ENCODE measurements around the gene GINS3. TPM values are rescaled to one million over a fixed set of nuclear protein-coding genes. Genes with fewer than 3 reads are reported as not detected.

Gene GINS3
- total RNA-seq, 2 donors from 2014 or later, result 2.6 to 3.6 TPM

DNA sequence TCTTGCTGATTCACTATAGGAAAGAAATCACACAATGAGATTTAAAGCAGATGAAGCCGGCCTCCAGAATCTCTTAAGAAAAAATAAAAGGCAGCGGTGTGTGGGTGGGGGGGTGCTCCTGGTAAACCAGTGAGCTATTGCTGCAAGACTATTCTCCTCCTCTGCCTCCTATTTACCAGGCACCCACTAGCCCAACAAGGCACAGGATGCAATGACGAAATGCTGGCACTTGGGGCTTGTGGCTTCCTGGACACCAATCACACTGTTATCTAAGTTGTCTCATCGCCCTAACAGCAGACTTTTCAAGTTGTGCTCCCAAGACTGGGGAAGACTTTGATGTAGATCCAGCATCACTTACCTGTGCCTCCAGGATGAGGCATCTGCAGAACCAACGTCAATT, 57.5 kb downstream of the GINS3 start:
- H3K27ac ChIP-seq, result no peak overlapping the region
- no peak for TF ChIP-seq POLR2A (IDR thresholded peaks at IDR 0.05)
- TF ChIP-seq, protein P1, sequence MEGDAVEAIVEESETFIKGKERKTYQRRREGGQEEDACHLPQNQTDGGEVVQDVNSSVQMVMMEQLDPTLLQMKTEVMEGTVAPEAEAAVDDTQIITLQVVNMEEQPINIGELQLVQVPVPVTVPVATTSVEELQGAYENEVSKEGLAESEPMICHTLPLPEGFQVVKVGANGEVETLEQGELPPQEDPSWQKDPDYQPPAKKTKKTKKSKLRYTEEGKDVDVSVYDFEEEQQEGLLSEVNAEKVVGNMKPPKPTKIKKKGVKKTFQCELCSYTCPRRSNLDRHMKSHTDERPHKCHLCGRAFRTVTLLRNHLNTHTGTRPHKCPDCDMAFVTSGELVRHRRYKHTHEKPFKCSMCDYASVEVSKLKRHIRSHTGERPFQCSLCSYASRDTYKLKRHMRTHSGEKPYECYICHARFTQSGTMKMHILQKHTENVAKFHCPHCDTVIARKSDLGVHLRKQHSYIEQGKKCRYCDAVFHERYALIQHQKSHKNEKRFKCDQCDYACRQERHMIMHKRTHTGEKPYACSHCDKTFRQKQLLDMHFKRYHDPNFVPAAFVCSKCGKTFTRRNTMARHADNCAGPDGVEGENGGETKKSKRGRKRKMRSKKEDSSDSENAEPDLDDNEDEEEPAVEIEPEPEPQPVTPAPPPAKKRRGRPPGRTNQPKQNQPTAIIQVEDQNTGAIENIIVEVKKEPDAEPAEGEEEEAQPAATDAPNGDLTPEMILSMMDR (IDR thresholded peaks at IDR 0.05), result no peak
- ATAC-seq (no peak), DNase-seq (no peak)
- intact Hi-C loops (cut with DNase I), result no loop called here
- H3K9me3 ChIP-seq, result no peaks in the 10 kb centered on the region
- H3K4me3 ChIP-seq, result no peak overlapping the region
- H3K4me1 ChIP-seq, result no peaks in the 10 kb centered on the region
- no peaks in the 10 kb centered on the region for H3K36me3 ChIP-seq (replicated peaks in 1 of 2; ENCODE audit: insufficient read depth in 1 of 2, low read depth in 2 of 2)
- WGBS, 2 donors, result 66 to 72% methylated on average over 5 of the region's 5 CpGs
- H3K27me3 ChIP-seq, result no peaks in the 10 kb centered on the region

DNA sequence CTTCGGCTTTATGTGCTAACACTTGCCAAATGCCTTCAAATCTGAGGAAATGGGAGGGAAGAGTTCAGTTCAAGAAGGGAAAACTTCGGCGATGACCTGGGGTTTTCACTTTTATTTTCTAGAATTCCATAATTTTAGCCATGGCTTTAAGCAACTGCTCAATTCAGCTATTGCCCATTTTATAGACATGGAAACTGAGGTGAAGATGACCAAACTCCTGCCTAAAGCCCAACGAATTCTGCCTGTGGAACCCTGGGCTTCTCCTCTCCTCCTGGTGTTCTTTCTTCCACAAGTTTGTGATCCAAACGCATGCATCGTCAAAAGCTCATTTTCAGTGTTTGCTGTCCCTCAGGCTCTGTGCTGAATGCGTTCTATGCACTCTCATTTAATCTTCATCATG, 58.3 kb downstream of the GINS3 start:
- no peak for DNase-seq
- no peak overlapping the region for H3K27ac ChIP-seq
- intact Hi-C loops (cut with DNase I), result no loop called here
- H3K36me3 ChIP-seq (replicated peaks in 1 of 2; ENCODE audit: insufficient read depth in 1 of 2, low read depth in 2 of 2), result no peaks in the 10 kb centered on the region
- H3K9me3 ChIP-seq, result no peaks in the 10 kb centered on the region
- no peaks in the 10 kb centered on the region for H3K4me1 ChIP-seq
- 69 to 75% methylated on average over 7 of the region's 7 CpGs for WGBS, 2 donors
- H3K27me3 ChIP-seq, result no peaks in the 10 kb centered on the region
- no peak for TF ChIP-seq POLR2A (IDR thresholded peaks at IDR 0.05)
- TF ChIP-seq, protein P1 (IDR thresholded peaks at IDR 0.05), result no peak
- no peak overlapping the region for H3K4me3 ChIP-seq
- no peak for ATAC-seq

DNA sequence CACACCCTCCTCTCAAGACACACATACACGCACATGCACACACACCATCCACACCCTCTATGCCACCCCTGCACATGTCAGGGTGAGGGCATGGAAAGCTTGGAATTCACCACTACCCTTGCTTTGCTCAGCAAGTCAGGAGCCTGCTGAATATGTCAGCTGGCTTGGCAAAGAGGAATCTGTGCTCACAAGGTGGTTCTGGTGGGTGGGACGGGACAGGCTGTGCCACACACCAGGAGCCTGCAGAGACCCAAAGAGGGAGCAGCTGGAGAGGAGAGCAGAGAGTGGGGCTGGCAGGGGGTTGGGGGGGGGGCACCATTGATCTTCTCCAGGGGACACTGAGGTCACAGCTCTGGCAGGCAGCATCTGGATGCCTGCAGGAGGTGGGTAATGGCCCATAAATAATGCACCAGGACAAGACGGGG, 59.0 kb downstream of the GINS3 start:
- intact Hi-C loops (cut with DNase I), result no loop called here
- ATAC-seq, result no peak
- Histone ChIP-seq H3K4me1 (no peaks in the 10 kb centered on the region), H3K9me3 (no peaks in the 10 kb centered on the region), H3K27me3 (no peaks in the 10 kb centered on the region), H3K36me3 (replicated peaks in 1 of 2; ENCODE audit: insufficient read depth in 1 of 2, low read depth in 2 of 2) (no peaks in the 10 kb centered on the region), H3K27ac (no peak overlapping the region), H3K4me3 (no peak overlapping the region)
- DNase-seq, result no peak
- TF ChIP-seq POLR2A (IDR thresholded peaks at IDR 0.05), result no peak
- TF ChIP-seq, protein P1 (IDR thresholded peaks at IDR 0.05), result no peak
- WGBS, 2 donors, result 74 to 91% methylated on average over 3 of the region's 3 CpGs

DNA sequence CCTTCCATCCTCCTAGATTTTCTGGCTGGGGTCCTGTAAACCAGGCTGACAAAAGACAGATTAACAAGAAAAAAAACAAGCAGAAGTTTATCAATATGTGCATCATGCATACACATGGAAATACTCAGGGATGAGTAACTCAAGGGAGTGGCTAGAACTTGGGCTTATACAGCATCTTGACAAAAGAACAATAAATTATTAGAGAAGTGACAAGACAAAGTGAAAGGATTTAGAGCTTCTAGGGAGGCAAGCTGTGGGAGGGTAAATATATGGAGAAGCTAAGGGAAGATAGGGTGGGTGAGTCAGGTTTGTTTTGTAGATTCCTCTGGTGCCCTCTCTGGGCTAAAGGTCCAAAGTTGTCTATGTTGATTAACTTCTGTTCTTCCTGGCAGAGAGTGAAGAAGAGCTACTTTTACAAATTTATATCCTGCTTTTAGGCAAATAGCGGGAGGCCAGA, 59.7 kb downstream of the GINS3 start:
- H3K4me3 ChIP-seq, result no peak overlapping the region
- H3K27me3 ChIP-seq, result no peaks in the 10 kb centered on the region
- no peaks in the 10 kb centered on the region for H3K36me3 ChIP-seq (replicated peaks in 1 of 2; ENCODE audit: insufficient read depth in 1 of 2, low read depth in 2 of 2)
- H3K9me3 ChIP-seq, result no peaks in the 10 kb centered on the region
- WGBS, 2 donors, result 84 to 100% methylated on average over 1 of the region's 1 CpG
- DNase-seq (no peak), ATAC-seq (no peak)
- TF ChIP-seq POLR2A (IDR thresholded peaks at IDR 0.05), result no peak
- TF ChIP-seq, protein P1 (IDR thresholded peaks at IDR 0.05), result no peak
- no peaks in the 10 kb centered on the region for H3K4me1 ChIP-seq
- intact Hi-C loops (cut with DNase I), result no loop called here
- no peak overlapping the region for H3K27ac ChIP-seq

DNA sequence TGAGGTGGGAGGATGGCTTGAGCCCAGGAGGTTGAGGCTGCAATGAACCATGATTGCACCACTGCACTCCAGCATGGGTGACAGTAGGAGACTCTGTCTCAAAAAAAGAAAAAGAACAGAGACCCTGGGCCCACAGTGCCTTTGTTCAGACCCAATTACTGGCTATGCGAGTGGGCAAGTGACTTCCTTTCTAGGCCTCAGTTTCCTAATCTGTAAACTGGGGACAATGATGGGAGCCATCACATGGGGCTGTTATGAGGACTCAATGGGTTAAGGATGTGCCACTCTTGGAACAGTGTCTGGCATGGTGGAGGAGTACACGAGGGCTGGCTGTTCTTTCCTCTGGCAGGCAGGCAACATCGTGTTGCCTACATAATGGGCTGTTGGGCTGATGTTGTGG, 60.4 kb downstream of the GINS3 start:
- DNase-seq (no peak), ATAC-seq (no peak)
- Histone ChIP-seq H3K27me3 (no peaks in the 10 kb centered on the region), H3K4me1 (no peaks in the 10 kb centered on the region), H3K4me3 (no peak overlapping the region), H3K36me3 (replicated peaks in 1 of 2; ENCODE audit: insufficient read depth in 1 of 2, low read depth in 2 of 2) (no peaks in the 10 kb centered on the region), H3K27ac (no peak overlapping the region), H3K9me3 (no peaks in the 10 kb centered on the region)
- TF ChIP-seq, protein P1 (IDR thresholded peaks at IDR 0.05), result no peak
- no peak for TF ChIP-seq POLR2A (IDR thresholded peaks at IDR 0.05)
- intact Hi-C loops (cut with DNase I), result no loop called here
- 84 to 97% methylated on average over 3 of the region's 3 CpGs for WGBS, 2 donors
